BJ (cell line): ENCODE data around the gene ADAM22. TPM values are rescaled to one million over a fixed set of nuclear protein-coding genes. Genes with fewer than 3 reads are reported as not detected.
"Not testable (repeated sequence)": the region's sequence is repeated elsewhere in the genome, so short reads cannot be mapped to it uniquely, and the experiment has no call there.

Experiments used
- CTCF ChIA-PET: fragments of 350-600 bp; formaldehyde crosslinking; extraction: SDS; loops from one replicate; lab custom pipeline; 2021; ENCODE audit warnings: antibody characterized with exemption, inconsistent platforms; lab: Yijun Ruan, JAX
- POLR2A ChIA-PET: fragments of 300-600 bp; sonication (Branson Sonifier 250); formaldehyde crosslinking; extraction: SDS; loops from one replicate; lab custom pipeline; 2021; ENCODE audit warnings: antibody characterized with exemption; lab: Charles Lee
- DNase-seq: peaks from one replicate; pipeline ENCODE4 v3.0.0-alpha.2; 2011; ENCODE audit warnings: low read depth
- H3K27me3 ChIP-seq: 2 replicates; pipeline ENCODE4 v1.6.0; 2011; ENCODE audit warnings: low read length; ENCODE audit not compliant: control insufficient read depth, insufficient read depth
- H3K36me3 ChIP-seq: 2 replicates; pipeline ENCODE4 v1.5.1; 2011; ENCODE audit warnings: low read length; ENCODE audit not compliant: control insufficient read depth, insufficient read depth
- H3K4me3 ChIP-seq: 2 replicates; pipeline ENCODE4 v1.5.1; 2011; ENCODE audit warnings: low read depth, mild to moderate bottlenecking, control low read depth, low read length
- polyA plus RNA-seq: library from polyadenylated mRNA; depleted of rRNA; stranded (reverse); fragments of >200 nt; gene quantifications from 2 replicates; pipeline ENCODE4 v1.2.3, GENCODE V29; 2011
- TF ChIP-seq, protein P1 (sequence below): IDR thresholded peaks from 2 replicates; pipeline ENCODE4 v1.5.1; 2011; ENCODE audit warnings: low read depth, mild to moderate bottlenecking, control low read depth, inconsistent platforms, low read length, moderate library complexity; ENCODE audit not compliant: insufficient read depth

Gene ADAM22
- polyA plus RNA-seq, 1 experiment: 0.04 TPM

DNA sequence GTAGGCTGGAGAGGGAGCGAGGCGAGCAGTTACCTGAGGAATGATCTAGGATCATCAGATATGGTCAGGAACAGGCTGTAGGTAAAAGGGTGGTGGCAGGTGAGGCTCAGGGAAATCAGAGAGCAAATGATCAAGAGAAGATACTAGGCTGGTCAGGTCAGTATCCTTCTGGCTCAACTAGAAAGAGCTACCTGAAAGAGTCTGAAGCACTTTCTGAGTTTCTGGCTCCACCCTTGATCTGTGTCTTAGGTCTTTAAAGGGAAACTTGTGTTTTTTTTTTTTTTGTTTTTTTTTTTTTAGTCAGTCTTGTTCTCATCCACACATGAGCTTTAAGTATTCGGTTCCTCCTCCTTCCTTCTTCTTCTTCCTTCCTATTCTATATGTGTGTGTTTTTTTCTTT, 10.5 kb downstream of the ADAM22 start:
- Histone ChIP-seq H3K36me3 (no peaks in the 10 kb centered on the region), H3K27me3 (no peaks in the 10 kb centered on the region), H3K4me3 (no peak overlapping the region)
- DNase-seq: no peak
- TF ChIP-seq, protein P1, sequence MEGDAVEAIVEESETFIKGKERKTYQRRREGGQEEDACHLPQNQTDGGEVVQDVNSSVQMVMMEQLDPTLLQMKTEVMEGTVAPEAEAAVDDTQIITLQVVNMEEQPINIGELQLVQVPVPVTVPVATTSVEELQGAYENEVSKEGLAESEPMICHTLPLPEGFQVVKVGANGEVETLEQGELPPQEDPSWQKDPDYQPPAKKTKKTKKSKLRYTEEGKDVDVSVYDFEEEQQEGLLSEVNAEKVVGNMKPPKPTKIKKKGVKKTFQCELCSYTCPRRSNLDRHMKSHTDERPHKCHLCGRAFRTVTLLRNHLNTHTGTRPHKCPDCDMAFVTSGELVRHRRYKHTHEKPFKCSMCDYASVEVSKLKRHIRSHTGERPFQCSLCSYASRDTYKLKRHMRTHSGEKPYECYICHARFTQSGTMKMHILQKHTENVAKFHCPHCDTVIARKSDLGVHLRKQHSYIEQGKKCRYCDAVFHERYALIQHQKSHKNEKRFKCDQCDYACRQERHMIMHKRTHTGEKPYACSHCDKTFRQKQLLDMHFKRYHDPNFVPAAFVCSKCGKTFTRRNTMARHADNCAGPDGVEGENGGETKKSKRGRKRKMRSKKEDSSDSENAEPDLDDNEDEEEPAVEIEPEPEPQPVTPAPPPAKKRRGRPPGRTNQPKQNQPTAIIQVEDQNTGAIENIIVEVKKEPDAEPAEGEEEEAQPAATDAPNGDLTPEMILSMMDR: no peak
- CTCF ChIA-PET: no interaction called here
- POLR2A ChIA-PET: no interaction called here

DNA sequence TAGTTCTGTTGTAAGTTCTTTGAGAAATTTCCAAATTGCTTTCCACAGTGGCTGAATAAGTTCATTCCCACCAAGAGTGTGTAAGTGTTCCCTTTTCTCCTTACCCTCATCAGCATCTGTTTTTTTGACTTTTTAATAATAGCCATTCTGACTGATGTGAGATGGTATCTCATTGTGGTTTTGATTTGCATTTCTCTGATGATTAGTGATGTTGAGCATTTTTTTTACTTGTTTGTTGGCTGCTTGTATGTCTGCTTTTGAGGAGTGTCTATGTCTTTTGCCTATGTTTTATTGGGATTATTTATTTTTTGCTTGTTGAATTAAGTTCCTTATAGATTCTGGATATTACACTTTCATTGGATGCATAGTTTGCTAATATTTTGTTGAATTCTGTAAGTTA, 11.9 kb downstream of the ADAM22 start:
- POLR2A ChIA-PET, H3K36me3 ChIP-seq, DNase-seq, H3K27me3 ChIP-seq, H3K4me3 ChIP-seq, CTCF ChIA-PET: not testable (repeated sequence)

DNA sequence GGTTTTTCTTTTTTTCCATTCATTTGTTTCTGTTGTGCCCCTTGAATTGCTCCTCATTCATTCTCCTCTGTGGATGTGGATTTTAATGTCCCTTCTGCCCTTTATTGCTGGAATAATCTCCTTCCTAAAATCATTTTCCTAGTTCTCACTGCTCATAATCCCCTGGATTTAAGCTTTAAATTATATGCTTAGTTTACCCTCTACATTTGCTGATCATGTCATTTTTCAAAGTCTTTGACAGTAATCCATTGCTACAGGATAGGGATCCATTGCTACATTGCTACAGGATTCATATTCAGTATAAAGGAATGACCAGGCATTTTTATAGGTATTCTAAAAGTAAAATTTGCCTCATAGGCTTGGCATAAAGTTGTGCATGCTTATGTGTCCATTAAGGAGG, 14.3 kb downstream of the ADAM22 start:
- ChIA-PET CTCF (no interaction called here), POLR2A (no interaction called here)
- TF ChIP-seq, protein P1: no peak

DNA sequence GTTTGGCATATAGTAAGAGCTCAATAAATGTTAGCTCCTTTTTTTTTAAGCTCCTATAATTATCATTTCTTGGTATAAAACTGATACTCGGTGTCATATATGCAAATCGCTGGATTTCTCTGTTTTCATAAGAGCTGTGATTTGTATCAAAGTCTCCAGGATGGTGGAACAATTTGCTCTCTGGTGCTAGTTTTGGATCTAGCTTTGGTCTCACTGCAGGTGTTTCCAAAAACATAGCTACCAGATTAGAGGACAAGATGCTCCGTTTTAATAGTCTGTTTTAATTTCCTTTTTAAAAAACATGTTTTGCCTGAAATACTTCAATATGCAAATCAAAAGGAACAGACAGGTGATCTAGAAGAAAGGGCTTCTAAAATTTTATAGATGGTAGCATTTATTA, 25.3 kb downstream of the ADAM22 start:
- DNase-seq: no peak
- ChIA-PET POLR2A (interaction anchor here (0.5 kb wide), 1 partner anchor 34 kb away, joined by 5 read pairs; no protein-coding TSS in a partner anchor), CTCF (no interaction called here)
- Histone ChIP-seq H3K27me3 (no peaks in the 10 kb centered on the region), H3K4me3 (no peak overlapping the region), H3K36me3 (no peaks in the 10 kb centered on the region)
- TF ChIP-seq, protein P1: no peak

More for the DNA sequence above, 14.3 kb downstream of the ADAM22 start:
- H3K36me3 ChIP-seq: no peaks in the 10 kb centered on the region
- no peak overlapping the region for H3K4me3 ChIP-seq
- no peak for DNase-seq
- no peaks in the 10 kb centered on the region for H3K27me3 ChIP-seq

DNA sequence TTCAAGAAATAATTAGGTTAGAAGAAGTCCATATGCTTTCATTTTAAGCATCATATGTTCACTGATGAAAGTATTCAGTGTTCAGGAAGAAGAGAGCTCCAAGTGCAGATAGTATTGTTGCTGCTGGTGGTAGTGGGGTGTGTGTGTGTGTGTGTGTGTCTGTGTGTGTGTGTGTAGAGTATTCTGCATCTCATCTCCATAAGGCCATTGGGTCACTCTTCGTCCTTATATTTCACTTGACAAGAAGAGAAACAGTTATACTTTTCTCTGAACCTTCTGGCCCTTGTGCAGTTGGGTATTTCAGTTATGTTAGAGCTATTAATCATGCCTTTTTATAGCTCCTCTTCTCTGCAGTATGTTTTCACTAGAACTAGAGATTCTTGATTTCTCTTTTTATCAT, 26.2 kb downstream of the ADAM22 start:
- TF ChIP-seq, protein P1: no peak
- Histone ChIP-seq H3K4me3 (no peak overlapping the region), H3K27me3 (no peaks in the 10 kb centered on the region), H3K36me3 (no peaks in the 10 kb centered on the region)
- POLR2A ChIA-PET: no interaction called here
- no peak for DNase-seq
- CTCF ChIA-PET: no interaction called here

DNA sequence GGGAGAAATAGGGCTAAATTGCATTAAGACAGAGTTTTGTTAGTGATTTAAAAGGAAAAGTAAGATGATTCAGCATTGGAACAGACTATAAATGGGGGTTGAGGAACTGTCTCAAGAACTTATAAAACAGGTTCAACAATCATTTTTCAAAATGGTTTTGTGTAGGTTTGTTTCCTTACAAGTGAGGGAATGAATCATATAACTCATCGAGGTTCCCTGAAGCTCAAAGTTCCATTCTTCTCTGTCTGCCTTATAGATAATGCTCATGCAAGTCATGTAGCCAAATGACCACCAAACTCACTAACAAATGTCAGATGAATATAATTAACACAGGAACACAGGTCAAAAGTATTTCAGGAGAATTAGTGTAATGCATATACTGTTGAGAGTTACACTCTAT, 27.7 kb downstream of the ADAM22 start:
- Histone ChIP-seq H3K36me3 (no peaks in the 10 kb centered on the region), H3K4me3 (no peak overlapping the region)

More for the DNA sequence above, 27.7 kb downstream of the ADAM22 start:
- no peaks in the 10 kb centered on the region for H3K27me3 ChIP-seq
- TF ChIP-seq, protein P1: no peak
- CTCF ChIA-PET: no interaction called here
- DNase-seq: no peak
- POLR2A ChIA-PET: no interaction called here
